Fibroblast of gingiva (primary cell): Measurements from ENCODE around the gene TIA1.
"Not testable (repeated sequence)": the region's sequence is repeated elsewhere in the genome, so short reads cannot be mapped to it uniquely, and the experiment has no call there.

Source experiments
- DNase-seq: peaks from one replicate; pipeline ENCODE4 v3.0.0-alpha.2; 2011; ENCODE audit warnings: low read depth

The TIA1 gene, protein sequence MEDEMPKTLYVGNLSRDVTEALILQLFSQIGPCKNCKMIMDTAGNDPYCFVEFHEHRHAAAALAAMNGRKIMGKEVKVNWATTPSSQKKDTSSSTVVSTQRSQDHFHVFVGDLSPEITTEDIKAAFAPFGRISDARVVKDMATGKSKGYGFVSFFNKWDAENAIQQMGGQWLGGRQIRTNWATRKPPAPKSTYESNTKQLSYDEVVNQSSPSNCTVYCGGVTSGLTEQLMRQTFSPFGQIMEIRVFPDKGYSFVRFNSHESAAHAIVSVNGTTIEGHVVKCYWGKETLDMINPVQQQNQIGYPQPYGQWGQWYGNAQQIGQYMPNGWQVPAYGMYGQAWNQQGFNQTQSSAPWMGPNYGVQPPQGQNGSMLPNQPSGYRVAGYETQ

DNA sequence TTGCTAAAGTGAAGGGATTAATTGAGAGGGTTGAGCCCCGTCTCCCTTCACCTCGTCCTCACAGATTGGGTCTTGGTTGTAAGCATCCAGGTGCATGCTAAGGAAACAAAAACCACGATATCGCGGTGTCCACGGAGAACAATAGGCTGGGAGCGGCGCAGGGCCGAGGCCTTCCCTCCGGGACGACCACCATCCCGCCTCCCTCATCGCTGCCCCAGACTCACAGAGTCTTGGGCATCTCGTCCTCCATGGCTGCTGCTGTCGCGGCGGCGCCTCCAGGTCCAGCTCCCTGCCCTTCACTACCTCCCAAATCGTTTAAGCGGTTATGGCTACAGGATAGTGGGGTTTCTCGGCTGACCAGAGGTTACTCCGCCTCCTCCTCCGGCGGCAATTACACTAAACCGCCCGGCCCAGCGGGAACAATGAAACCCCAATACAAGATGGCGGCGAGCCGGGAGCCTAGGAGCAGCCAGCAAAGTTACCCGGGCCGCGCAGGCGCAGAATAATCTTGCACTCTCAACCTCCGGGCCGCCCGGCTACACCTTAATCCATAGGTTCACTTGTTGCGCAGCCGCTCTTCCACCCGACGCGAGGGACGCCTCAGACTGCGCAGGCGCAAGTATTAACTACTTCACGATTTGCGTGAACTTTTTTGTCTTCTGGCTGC, at the start of gene TIA1:
TIA1 (minus strand) TSS at position 448 of the 667 bp plus-strand sequence; CDS start at position 250, 198 bp downstream.
- peak; percentile 97 for DNase-seq

DNA sequence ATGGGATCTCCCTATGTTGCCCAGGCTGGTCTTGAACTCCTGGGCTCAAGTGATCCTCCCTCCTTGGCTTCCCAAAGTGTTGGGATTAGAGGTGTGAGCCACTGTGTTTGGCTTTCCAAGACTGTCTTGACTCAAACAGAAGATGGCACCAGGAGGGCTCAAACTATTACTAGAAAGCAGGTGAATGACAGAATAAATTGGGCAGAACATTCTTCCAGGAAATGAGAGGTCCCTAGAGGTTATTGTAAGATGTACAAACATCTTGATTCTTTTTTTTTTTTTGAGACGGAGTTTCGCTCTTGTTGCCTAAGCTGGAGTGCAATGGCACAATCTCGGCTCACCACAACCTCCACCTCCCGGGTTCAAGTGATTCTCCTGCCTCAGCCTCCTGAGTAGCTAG, 49.4 kb upstream of the TIA1 start:
- DNase-seq = not testable (repeated sequence)

DNA sequence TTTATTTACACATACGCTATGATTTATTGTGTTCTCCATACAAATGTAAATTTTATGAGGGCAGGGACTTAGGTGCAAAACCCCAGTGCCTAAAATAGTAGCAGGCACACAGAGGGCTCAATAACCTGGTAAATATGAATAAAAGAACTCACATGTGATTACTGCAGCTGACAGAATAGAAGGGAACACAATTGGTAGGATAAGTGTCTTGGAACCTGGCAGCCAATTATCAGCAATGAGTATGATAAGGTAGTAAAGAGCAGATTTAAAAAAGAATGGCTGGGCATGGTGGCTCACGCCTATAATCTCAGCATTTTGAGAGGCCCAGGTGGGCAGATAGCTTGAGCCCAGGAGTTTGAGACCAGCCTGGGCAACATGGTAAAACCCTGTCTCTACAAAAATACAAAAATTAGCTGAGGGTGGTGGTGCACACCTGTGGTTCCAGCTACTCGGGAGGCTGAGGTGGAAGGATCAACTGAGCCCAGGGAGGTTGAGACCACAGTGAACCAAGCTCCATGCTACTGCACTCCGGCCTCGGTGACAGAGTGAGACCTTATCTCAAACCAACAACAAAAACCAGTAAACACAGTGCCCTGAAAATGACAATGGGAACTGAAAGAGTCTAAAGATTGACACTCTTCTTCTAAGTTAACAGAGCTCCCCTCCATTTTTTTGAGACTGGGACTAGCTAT, 35.2 kb upstream of the TIA1 start:
- no peak for DNase-seq

DNA sequence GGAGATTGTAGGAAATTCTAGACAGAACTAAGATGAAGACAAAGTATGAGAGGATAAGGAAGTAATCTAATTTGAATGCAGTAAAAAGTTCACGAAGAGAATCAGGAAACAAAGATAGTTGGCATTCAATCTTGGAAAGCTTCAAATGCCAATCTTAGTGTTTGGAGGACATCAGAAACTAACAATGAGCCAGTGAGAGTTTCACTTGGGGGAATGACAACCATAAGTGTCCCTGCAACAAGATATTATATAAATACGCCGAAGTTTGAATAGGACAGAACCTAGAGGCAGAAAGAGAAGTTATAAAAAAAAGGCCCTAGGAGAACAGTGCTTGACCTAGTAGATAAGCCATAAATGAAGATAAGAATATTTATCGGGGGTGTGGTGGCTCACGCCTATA, 34.0 kb upstream of the TIA1 start:
- no peak for DNase-seq

DNA sequence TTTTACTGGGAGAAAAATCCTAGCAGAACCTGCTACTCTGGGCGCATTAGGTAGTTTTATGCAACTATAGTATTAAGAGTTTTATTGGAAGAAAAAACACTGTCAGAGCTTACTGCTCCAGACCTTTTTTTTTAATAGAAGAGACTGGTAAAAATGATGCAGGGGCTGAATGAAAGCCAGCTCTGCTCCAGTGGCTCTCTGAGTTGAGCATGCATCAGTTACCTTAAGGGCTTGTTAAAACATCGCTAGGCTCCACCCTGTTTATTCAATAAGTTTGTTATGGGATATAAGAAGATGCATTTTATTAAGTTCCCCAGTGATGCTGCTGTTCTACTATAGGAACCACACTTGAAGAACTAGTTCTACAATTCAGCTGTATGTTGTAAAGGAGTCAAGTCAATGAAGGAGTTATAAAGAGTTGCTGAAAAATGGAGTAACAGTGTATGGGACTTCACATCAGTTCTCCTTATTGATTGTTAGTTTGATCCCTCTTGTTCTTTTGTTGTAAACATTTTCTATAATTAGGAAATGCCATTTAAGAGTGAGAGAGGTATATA, 31.9 kb upstream of the TIA1 start:
- no peak for DNase-seq

DNA sequence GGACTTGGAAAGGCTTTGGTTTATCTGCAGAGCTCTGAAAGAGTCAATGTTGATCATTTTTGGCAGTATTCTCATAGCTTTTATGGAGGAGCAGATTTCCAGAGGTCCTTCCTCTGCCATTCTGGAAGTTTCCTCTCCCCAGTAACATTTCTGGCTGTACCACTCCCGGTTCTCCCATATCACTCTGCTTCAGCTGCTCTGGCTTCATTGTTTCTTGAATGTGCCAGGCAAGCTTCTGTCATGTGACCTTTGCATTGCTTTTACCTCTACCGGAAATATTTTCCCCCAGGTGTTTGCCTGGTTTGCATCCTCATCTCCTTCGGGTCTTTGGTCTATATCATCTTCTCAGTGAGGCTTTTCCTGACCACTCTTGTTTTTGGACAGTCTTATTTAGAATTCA, 21.9 kb upstream of the TIA1 start:
- DNase-seq = no peak

DNA sequence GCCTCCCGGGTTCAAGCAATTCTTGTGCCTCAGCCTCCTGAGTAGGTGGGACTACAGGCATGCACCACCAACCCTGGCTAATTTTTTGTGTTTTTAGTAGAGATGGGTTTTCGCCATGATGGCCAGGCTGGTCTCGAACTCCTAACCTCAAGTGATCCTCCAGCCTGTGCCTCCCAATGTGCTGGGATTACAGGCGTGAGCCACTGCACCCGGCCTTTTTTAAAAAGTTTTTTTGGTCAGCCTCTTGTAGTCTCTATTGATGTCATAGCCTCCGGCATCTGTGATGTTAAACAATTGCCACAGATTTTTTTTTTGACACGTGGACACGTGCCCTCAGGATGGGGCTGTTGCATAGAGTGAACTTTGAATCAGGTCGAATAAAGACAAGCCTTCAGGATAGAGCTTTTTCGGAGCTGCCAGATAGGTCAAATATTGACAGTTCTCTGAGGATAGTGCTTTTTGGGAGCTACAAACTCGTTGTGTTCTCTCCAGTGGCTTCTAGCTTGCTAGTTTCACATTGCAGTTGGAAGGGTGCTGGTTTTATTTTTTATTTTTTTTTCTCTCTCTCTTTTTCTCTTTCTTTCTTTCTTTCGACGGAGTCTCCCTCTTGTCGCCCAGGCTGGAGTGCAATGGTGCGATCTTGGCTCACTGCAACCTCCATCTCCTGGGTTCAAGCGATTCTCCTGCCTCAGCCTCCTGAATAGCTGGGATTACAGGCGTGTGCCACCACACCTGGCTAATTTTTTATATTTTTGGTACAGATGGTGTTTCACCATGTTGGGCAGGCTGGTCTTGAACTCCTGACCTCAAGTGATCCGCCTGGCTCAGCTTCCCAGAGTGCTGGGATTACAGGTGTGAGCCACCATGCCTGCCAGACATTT, 21.2 kb upstream of the TIA1 start:
- DNase-seq = not testable (repeated sequence)

DNA sequence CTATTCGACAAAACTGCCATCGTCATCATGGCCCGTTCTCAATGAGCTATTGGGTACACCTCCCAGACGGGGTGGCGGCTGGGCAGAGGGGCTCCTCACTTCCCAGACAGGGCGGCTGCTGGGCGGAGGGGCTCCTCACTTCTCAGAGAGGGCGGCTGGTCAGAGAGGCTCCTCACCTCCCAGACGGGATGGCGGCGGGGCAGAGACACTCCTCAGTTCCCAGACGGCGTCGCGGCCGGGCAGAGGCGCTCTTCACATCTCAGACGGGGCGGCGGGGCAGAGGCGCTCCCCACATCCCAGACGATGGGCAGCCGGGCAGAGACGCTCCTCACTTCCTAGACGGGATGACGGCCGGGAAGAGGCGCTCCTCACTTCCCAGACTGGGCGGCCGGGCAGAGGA, 18.5 kb upstream of the TIA1 start:
- DNase-seq = not testable (repeated sequence)

DNA sequence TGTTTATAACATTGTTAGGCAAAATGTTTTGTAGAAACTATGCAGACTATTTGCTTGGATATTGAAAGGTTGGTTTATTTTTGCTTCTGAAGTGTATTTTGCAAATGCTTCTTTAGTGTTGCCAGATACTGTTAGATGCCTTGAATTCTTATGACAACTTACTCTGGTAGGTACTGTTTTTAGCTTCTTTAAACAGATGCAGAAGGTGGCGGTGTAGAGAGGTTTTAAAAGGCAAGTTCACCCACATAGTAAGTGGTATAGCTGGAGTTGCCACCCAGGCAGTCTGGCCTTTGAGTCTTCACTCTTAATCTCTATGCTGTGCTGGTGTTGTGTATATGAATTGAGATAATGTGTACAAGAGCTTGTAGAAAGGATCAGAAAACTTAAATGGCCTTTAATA, 13.1 kb upstream of the TIA1 start:
- no peak for DNase-seq

DNA sequence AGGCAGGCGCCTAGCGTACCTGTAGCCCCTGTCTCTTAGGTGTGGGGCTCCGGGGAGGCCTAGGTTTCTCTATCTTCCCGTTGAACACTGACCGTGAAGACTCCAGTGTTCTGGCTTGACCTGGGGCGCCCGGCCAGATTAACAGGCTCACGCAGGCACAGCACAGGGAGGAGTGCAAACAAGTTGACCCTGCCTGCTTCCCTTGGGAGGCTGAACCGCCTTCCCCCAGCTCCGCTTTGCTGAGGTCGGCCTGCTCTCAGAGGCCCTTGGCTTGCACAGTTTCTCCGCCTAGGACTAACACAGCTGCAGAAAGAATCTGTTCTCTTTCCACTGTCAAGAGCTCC, 10.1 kb upstream of the TIA1 start:
- peak; percentile 60 for DNase-seq

DNA sequence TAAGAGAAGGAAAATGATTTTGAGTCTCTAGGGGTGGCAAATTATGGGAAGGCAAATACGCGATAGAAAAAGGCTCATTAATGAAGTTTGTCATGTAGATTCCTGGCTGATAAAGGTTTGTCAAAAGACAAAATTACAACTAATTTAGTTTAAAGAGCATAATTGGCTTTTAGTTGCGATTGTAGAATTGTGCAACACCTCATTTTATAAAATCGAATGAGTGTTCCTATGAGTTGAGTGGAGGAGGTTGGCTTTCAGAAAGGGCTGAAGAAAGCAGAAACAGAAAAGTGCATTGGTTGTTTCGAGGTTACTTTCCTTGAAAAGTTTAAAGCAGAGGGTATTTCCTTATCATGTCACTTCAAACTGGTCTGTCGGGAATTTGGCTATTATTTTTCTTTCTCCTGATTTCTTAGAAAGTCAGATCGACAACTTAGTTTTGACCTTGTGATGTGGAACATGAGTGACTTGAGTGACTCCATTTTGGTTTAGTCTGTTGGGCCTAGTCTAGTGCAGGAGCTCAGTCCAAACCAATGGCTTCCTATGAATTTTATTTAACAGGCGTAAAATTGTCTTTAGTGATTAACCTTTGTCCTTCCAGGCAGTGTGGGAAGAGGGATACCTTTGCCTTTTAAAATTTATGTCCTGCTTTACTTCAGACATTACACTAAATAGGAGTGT, 7.3 kb upstream of the TIA1 start:
- no peak for DNase-seq

DNA sequence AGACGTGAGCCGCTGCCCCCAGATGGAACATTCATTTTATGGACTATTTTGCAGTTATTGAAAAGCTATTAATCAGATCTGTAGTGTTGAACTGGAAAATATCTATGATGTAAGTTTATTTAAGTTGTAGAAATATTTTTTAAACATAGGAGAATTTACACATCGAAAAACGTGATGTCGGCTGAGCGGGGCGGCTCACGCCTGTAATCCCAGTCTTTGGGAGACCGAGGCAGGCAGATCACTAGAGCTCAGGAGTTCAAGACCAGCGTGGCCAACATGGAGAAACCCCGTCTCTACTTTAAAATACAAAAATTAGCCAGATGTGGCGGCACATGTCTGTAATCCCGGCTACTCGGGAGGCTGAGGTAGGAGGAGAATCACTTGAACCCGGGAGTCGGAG, 2.0 kb upstream of the TIA1 start:
- no peak for DNase-seq

DNA sequence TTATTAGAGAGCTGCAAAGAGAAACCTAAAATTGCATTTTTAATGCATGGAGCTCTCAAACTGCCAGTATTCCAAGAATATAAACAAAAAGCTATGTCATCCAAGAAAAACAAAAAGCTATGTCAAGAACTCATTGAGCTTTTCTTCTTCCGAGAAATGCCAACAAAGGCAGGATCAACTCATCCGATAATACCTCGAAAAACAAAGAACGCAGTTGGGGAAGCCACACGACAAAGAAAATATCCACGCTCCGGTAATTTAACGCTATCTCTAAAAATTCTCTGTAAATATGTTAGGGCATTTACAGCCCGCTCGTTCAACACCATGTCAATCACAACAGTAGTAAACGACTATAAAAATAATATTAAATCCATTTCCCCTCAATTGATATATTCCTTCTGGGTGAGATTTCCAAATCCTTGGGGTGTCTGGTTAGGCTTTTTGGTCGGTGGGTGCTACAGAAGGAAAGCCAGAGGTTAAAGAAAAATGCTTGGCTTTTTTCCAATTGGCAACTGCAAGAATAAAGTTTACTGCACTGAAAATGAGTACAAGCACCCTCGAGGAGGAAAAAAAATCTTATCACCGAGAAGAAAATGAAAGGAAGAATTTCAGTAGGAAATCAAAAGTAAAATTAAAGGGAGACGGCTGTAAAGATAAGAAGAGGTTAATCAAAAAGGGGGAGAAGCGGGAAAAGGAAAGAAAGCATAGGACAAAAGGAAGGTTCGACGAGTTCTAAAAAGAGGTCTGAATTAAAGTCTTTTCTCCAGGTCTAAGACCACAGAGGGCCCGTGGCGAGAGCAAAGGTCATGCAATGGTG, 856 bp downstream of the TIA1 start:
- no peak for DNase-seq

DNA sequence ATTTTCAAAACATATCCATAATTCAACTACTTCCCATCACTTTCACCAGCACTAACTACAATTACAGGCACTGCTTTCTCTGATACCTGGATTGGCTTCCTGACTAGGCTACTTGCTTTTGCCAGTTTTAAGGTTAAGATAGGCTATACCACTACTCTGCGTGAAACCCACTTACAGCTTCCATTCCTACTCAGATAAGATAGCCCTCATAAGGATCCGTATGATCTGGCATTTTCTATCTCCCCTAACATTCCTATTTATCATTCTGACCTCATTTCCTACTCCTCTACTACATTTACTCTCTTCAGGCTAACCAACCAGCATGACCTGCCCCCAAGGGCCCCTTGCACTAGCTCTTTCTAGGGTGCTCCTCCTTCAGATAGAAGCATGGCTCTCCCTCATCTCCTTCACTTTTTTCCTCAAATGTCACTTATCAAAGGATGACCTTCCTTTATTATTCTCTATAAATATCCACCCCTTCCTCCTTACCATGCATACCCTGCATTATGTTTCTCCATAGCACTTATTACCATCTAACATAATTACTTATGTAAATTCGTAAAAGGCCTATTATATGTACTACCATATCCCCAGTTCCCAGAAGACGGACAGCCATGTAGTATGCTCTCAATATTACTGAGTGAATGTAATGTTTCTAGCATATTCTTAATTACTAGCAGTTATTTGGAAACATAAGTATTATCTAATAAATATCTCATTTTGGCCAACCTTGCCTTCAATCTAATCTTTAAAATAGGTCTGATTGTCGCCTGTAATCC, 4.4 kb downstream of the TIA1 start:
- DNase-seq = no peak

DNA sequence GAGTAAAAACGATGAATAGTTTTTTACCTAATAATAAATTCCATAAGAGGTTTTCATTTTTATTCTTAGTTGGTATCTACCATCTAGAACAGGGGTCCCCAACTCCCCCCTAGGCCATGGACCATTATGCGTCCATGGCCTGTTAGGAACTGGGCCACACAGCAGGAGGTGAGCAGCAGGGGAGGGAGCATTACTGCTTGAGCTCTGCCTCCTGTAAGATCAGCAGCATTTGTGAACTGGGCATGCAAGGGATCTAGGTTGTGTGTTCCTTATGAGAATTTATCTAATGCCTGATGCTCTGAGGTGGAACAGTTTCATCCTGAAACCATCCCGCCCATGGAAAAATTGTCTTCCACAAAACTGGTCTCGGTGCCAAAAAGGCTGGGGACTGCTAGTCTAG, 5.9 kb downstream of the TIA1 start:
- no peak for DNase-seq

DNA sequence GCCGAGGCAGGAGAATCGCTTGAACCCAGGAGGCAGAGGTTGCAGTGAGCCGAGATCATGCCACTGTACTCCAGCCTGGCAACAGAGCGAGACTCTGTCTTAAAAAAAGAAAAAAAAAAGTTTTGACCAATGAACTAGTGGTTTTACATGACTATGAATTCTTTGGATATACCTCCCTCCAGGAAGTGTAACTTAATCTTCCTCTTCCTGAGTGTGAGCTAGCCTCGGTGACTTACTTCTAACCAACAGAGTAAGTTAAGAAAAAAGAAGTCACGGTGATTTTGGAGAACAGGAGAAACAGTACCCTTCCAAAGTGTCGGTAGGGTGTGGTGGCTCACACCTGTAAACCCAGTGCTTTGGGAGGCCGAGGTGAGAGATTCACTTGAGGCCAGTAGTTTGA, 7.1 kb downstream of the TIA1 start:
- DNase-seq = no peak

DNA sequence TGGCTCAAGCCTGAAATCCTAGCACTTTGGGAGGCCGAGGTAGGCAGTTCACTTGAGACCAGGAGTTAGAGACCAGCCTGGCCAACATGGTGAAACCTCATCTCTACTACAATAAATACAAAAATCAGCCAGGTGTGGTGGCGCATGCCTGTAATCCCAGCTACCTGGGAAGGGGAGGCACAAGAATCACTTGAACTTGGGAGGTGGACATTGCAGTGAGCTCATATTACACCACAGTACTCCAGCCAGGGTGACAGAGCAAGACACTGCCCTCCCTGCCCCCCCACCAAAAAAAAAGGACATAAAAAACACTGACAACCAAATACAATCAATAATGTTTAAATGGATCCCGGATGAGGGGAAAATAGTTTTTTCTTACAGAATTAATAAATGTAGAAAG, 7.8 kb downstream of the TIA1 start:
- no peak for DNase-seq

DNA sequence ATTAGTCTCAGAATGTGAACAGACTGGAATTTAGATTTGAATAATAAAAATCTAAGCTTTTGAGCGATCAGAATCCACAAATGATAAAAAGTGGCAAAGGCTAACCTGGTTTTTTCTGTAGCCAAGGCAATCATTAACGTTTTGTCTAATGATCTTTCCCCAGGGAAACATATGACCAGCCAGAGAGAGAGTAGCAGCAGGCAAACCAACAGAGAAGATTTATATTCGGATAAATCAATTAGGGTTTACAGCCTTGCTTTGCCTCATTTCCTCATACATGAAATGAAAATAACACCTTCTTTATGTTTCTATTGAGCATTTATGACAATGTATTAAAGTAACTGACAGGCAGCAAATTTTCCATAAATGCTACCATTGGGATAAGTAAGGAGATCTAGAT, 14.5 kb downstream of the TIA1 start:
- DNase-seq = no peak

DNA sequence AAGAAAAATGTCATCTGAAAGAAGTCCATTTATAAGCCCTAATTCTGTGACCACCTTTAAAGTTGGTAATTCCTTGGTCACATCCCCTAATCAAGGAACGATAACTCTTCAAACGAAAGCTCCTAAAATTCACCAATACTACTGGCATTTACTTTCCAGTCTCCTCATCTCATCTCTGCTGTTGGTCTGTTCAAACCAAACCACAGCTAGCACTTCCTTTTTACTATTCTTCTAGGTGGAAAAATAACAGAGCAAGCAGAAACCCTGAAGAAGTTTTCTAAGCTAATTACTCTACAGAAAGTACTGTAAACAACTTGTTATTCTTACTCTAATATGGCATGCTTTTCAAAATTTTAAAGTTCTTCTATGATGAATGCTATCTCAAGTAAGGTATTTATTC, 21.6 kb downstream of the TIA1 start:
- DNase-seq = no peak

DNA sequence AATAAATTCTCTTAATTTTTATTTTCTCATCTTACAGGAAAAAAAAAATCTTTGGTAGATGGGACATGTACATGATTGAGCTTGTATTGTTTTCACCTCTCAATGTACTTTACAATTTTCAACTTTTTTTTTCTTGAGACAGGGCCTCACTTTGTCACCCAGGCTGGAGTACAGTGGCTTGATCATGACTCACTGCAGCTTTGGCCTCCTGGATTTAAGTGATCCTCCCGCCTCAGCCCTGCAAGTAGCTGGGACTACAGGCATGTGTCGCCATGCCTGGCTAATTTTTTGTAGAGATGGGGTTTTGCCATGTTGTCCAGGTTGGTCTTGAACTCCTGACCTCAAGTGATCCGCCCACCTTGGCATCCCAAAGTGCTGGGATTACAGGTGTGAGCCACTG, 25.1 kb downstream of the TIA1 start:
- not testable (repeated sequence) for DNase-seq
